ENCODE data around the gene ZNF143.
"Not testable (repeated sequence)": the region's sequence is repeated elsewhere in the genome, so short reads cannot be mapped to it uniquely, and the experiment has no call there.

The ZNF143 gene

DNA sequence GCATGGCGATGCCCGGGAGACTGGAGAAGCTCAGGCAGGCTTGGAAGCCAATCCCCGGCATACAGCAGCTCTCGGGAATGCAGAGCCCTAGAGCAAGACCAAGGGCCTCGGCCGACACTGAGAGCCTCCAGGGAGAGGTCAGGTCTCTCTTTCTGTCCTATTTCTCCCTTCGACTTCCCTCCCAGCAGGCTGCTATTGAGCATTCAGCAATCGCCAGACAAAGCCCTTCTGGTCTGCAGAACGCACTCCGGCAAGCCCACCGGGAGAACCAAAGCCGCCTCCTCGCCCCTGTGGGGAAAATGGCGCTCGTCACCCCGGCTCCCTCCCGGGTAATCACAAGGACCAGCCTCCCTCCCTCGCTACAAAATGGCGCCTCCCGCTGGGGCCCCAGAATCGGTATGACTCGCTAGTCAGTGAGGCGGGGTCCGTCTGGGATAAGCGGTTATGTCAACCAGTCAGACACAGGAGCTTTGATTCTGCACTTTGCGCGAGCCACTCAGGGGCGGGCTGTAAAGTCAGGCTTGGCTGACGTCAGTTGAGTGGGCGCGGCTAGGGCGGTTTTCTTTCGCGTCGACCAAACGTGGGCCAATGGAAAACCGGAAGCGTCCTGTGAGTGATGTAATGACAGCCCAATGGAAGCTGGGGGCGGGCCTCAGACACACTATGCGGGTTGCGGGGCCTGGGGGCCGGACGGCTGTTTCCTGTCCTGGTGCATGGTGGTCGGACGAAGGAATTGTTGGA, at the start of gene ZNF143:
Gene ZNF143 (plus strand): TSS at position 691 of the 741 bp plus-strand sequence. CDS start 10,297 bp downstream, outside the sequence.
- DNase-seq: peak; percentile 85

DNA sequence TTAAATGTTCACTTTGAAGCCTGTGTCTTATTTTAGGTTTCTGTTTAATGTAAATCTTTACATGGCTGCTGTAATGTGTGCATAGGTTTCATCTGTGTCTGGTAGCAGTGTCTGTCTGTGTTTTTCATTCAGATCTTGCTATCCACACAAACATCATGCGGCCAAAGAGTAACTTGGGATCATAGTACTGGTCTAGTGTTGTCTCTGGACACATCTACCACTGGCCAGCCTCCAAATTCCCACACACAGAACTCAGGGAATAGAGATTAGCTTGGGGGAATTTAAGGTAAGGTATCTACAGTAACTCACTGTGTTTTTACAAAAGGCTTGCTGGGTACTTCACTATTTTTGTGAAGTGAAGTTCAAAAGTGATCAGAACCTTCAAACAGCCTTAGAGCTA, 32.1 kb upstream of the ZNF143 start:
- DNase-seq: no peak

DNA sequence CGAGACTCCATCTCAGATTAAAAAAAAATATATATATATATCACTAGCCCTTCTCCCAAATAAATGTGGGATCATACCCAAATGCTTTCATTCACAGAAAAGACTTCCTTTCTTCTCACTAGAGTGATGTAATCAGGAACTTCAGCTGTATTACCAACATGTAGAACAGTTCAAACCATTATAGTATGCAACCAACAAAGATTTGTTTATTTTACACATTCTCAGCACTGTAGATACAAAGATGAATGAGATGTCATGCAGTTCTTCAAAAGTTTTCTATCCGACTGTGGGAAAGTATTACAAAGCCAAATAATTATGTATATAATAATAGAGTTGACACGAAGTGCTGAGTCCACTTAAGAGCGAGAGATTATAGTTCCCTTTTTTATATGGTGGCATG, 22.2 kb upstream of the ZNF143 start:
- no peak for DNase-seq

DNA sequence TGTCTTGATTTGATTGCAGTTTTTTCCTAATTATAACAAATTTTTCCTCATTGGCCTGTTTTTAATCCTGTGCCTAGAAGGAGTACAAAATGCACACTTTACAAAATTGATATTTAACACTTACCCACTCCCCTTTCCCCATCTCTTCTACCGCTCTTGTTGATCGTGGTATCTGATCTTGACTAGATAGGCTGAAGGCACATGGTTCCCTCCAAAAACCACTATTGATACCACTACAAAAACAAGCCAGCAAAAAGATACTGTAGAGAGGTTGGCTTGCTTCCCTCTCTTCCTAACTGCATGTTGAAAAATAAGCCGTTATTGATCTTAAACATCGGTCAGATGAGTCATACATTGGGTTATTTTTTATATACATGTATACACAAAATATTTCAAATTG, 14.6 kb upstream of the ZNF143 start:
- no peak for DNase-seq

DNA sequence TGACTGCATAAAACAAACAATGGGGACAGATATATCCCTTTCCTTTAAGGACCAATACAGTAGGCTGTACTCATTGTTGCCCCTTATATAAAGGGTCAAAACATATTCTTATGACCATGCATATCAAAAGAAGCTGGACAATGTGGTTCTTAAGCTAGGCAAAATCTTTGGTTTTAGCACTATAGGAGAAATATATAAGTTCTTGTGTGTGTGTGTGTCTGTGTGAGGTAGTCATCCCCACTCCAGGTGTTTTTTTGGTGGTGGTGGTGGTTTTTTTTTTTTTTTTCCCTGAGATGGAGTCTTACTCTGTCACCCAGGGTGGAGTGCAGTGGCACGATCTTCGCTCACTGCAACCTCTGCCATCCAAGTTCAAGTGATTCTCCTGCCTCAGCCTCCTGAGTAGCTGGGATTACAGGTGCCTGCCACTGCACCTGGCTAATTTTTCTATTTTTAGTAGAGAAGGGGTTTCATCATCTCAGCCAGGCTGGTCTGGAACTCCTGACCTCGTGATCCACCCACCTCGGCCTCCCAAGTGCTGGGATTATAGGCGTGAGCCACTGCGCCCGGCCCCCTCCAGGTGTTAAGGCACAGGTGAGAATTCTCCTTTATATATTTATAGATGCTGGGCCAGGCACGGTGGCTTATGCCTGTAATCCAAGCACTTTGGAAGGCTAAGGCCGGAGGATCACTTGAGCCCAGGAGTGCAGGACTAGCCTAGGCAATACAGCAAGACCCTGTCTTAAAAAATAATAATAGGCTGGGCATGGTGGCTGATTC, 12.0 kb upstream of the ZNF143 start:
- no peak for DNase-seq

DNA sequence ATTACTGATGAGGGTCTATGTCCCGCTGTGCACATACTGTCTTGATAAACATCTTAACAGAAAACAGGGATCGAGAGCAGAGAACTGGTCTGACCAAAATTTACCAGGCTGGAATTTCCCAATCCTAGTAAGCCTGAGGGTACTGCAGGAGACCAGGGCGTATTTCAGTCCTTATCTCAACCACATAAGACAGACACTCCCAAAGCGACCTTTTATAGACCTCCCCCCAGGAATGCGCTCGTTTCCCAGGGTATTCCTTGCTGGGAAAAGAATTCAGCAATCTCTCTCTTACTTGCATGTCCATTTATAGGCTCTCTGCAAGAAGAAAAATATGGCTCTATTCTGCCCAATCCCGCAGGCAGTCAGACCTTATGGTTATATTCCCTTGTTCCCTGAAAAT, 8.8 kb upstream of the ZNF143 start:
- not testable (repeated sequence) for DNase-seq

DNA sequence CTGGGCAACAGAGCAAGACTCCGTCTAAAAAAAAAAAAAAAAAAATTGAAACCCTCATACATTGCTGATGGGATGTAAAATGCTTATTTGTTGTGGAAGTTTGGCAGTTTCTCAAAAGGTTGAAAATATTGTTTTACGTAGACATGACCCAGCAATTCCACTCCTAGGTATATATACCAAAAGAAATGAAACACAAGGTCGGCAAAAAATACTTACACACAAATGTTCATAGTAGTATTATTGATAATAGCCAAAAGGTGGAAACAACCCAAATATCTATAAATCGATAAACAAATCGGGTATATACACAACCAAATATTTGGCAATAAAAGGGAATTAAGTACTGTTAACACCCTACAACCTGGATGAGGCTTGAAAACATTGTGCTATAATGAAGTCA, 5.1 kb upstream of the ZNF143 start:
- no peak for DNase-seq

DNA sequence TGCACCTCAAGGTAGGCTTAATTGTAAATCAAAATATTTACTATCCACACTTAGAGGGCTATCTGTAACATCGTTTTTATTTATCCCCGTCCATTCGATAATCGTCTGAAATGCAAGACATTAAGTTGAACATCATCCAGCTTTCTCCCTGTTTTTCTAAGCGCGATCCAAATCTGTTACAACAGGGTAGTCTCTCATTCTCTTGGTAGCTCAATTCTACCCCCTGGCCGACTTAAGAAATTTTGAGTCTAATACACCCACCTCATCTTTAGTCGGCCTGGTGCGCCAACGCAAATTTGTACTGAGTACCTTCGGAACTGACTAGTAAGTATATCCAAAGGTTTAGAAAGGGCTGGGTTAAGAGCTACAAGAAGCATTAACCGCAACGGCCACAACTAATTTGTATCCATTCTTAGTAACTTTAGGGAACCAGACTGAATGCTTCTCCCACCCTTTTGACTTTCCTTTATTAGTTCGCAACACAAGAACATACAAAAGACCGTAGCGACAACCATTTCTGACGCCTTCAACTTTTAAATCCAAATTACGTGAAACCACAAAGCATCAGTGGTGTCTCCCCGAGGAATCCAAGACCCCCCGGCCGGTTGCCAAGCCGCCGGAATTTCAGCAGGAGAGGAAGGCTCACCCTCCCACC, 1.0 kb upstream of the ZNF143 start:
- DNase-seq: no peak

DNA sequence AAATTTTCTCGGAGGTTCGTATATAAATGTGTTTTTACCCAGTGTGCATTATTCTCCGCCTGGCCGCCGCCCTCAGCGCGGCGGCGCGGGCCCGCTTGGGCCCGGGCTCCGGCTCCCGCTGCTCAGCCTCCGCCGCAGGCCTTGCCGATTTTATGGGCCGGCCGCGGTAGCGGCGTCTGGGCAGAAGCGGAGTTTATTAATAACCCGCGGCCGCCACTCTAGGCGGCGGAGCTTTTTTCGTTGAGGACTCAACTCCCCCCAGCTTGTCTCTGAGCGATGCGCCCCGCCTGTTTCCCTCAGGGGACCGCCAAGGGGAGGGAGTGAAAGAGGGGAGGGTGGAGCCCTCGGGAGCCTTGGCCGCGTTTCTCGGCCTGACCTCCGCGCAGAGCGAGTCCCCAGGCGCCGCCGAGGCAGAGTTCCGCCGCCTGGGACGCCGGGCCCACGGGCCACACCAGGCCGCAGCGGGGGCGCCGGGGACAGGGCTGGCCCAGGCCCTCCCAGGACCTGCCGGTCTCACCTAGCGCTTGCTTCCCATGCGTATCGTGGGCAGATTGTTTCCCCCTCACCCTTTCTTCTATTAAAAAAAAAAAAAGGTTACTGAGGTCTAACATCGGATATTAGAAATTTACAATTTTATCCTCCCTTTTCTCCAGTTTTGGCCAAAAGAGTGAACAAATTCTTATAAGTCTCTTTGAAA, 399 bp downstream of the ZNF143 start:
- DNase-seq: peak; percentile 66

DNA sequence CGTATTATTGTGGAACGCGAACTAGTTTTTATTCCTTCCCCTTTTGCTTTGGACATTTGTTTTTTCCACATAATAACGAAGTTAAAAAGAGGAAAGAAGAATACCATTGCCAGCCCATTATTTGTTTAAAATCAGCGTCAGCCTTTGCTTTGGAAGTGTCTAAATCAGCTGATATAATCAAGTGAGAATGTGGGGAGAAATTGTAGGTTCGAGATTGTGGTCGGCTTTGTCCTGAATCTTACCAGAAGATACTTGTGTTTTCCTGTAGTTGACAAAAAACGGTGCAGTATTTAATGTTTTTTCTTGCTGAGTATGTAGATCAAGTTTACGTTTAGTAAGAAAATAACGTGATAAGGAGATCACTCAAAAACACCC, 935 bp downstream of the ZNF143 start:
- DNase-seq: no peak

DNA sequence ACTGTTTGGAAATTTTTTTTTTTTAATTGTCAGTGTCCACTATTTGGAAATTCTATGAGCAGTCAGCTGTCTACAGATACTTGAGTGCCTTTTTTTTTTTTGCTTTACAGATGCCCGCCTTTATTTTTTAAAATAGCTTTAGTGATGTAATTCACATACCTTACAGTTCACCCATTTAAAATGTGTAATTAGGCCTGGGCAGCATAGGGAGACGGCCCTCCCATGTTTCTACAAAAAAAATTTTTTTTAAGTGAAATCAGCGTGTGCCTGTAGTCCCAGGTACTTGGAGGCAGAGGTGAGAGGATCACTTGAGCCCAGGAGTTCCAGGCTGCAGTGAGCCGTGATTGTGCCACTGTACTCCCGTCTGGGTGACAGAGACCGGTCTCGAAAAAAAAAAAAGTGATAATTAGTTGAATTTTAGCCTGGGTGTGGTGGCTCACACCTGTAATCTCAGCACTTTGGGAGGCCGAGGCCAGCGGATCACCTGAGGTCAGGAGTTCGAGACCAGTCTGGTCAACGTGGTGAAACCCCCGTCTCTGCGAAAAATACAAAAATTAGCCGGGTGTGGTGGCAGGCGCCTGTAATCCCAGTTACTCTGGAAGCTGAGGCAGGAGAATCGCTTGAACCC, 1.5 kb downstream of the ZNF143 start:
- no peak for DNase-seq

DNA sequence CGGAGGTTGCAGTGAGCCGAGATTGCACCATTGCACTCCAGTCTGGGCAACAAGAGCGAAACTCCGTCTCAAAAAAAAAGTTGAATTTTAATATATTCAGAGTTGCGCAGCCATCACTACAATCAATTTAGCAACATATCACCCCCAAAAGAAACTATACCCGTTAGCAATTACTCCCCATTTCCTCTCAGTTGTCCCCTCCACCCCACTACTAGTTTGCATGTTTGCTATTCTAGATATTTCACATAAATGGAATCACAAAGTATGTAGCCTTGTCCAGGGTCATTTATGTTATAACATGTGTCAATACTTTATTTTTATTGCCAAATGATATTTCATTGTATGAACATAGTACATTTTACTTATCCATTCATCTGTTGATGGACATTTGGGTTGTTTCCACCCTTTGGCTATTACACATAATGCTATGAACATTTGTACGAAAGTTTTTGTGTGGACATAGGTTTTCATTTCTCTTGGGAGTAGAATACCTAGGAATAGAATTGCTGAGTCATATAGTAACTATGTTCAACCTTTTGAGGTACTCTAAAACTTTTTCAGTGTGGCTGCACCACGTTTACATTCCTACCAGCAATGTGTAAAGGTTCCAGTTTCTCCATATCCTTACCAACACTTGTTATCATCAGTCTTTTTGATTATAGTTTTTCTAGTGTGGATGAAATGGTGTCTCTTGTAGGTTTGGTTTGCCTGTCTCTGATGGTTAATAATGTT, 2.2 kb downstream of the ZNF143 start:
- DNase-seq: no peak

DNA sequence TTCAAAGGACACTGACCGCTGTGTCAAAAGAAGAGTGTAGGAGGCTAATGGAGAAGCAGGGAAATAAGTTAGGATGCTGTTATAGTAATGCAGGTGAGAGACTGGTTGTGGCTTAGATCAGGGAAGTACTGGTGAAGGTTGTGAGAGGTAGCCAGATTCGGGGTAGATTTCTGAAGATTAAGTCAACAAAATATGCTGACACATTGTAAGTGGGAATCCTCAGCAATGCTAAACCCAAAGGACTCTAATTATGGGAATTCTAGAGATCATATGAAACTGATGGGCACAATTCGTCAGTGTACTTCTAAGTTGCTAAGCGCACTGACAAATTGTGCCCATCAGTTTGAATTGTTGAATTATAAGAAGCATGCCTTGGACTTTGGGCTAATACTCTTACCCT, 10.0 kb downstream of the ZNF143 start:
- no peak for DNase-seq

DNA sequence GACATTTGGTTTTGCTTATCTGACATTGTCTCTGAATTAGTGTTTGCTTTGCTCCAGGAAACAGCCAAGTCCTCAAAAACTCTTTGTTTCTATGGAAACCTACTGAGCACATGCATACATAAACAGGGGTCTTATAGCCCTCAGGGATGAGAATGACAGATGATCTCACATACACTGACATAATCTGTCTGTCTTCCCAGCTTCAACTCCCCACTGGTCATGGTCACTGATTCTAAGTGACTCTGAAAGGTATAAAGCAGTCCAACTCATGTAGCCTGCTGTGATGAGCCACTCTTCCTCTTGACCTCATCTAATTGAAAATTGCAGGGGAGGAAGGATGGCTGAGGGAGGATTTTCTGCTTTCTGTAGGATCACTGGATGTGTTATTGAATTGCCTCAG, 12.6 kb downstream of the ZNF143 start:
- DNase-seq: no peak

DNA sequence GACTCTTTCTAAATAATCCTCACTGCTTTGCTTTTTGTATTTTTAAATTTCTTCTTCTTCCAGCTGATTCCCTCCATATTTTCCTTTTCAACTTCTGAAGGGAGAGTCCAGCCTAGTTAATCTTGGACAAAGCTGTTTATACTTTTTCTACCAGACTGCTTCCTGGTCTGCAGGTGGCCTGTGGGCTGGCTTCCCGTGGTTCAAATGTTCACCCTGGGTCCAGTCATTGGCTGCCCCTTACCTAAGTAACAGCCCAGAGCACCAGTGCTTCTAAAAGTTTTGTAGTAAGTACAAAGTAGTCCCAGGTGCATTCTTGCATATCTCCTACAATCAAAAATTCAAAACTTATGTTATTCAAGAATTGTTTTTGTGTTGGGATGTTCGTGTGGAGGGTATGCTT, 19.1 kb downstream of the ZNF143 start:
- no peak for DNase-seq

DNA sequence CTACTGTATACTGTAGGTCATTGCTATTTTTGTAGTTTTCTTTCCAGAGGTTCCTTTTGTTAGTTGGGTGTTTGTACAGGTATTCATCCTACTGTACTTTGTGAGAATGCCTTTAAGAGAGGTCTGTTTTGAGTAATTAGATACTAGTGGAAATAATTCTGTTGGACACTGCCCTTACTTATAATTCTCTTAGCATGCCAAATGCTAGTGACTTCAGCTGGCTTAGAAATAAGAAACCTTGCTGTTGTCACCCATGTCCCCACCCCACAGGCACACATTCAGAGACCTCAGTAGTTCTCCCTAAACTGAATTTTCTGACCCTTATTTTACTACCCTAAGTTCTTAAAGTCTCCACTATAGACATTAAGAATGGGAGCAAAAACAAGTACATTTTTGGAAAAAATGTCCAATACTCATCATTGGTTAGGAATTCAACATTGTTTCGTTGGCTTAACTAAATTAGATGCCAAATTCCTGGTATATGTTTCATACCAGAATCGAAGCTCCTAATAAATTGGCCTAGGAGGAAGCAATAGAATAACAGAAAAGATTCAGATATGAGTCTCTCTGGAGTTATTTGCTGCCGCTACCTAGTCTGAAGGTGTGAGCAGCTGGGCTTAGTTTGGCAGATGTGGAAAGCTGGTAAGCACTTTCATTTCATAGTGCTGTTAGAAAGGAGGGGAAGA, 28.4 kb downstream of the ZNF143 start:
- DNase-seq: no peak

DNA sequence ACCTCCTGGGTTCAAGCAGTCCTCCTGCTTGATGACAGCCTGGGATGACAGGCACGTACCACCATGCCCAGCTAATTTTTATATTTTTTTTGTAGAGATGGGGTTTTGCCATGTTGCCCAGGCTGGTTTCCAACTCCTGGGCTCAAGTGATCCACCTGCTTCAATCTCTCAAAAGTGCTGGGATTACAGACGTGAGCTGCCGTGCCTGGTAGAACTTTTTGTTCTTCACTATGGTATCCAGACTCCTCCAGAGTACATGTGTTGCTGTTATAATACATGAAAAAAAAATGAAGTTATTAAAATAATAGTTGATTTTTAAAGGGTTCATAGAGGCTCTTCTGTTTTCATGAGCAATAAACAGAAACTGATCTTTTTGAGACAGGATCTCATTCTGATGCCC, 29.6 kb downstream of the ZNF143 start:
- DNase-seq: no peak

DNA sequence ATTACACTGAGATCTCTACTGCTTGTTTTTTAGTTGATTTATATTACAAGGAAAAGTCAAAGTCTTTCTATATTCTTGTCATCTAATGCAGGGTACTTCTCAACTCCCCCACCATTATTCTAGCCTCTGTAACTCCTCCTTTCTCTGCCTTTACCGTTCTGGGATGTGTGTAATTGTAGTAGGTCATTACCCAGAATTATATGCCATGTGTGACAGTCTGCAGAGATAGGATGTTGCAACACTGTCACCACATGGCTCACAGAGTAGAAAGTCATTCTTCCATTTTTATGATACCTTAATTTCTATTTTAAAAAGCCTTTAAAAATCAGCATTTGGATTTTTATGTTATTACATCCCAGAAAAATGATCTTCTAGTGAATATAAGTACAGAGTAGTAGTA, 32.7 kb downstream of the ZNF143 start:
- no peak for DNase-seq

DNA sequence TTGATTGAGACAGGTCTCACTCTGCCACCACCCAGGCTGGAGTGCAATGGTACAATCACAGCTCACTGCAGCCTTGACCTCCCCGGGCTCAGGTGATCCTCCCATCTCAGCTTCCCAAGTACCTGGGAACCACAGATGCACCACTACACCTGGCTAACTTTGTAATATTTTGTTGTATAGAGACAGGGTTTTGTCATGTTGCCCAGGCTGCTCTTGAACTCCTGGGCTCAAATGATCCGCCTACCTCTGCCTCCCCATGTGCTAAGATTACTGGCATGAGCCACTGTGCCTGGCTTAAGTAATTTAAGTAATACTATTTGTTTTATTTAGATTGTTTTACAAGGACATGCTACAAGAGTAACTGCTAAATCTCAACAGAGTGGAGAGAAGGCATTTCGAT, 33.5 kb downstream of the ZNF143 start:
- DNase-seq: no peak

DNA sequence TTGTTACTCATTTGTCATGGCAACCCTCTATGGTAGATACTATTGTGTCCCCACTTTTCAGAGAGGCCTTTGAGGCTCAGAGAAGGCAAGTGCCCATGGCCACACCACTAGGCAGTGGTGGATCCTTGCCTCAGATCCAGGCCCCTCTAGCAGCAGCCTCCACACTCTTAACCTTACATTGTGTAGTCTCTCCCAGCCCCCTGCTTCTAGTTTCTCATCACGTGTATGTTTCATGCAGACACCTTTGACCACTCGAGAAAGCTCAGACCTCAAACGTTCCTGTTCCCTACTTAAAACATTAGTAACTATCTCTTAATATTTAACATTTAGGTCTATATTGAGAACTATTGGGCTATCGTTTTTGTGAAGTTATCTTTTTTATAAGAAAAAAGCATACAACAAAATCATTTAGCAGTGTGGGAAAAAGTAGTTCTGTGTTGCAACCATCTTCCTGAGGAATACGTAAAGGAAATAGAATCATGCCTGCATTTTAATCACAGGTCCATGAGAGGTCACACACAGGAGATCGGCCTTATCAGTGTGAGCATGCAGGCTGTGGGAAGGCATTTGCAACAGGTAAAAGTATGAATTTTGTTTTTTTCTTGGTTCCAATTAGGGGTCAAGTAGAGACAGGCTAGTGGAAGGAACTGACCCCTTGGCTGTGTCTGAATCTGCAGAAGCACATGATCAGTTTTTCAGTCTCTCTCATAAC, 35.1 kb downstream of the ZNF143 start:
- no peak for DNase-seq
